MV-4-11 (cell line): ENCODE data around the gene CALU.

Experiments used
- DNase-seq: peaks from one replicate; lab custom pipeline; 2025; lab: John Stamatoyannopoulos, UW

CALU gene

GRCh38 chr7:128747327-128748079 lies 8.3 kb downstream of the CALU start:
- no peak for DNase-seq

GRCh38 chr7:128752251-128752650 lies 13.1 kb downstream of the CALU start:
- DNase-seq, result no peak

GRCh38 chr7:128755075-128755818 lies 16.1 kb downstream of the CALU start:
- no peak for DNase-seq

- DNase-seq, result no peak
Measured at GRCh38 chr7:128755819-128756476, 16.8 kb downstream of the CALU start.

- no peak for DNase-seq
Measured at GRCh38 chr7:128757203-128757602, 18.0 kb downstream of the CALU start.

GRCh38 chr7:128758553-128758952 lies 19.4 kb downstream of the CALU start:
- no peak for DNase-seq

- DNase-seq, result no peak
Measured at GRCh38 chr7:128759242-128759641, 20.1 kb downstream of the CALU start.

GRCh38 chr7:128763541-128763940 lies 24.4 kb downstream of the CALU start:
- no peak for DNase-seq

GRCh38 chr7:128767475-128768110 lies 28.4 kb downstream of the CALU start:
- DNase-seq, result no peak

- no peak for DNase-seq
Measured at GRCh38 chr7:128770233-128770632, 31.1 kb downstream of the CALU start.

- DNase-seq, result no peak
Measured at GRCh38 chr7:128773604-128774003, 34.4 kb downstream of the CALU start.

- no peak for DNase-seq
Measured at GRCh38 chr7:128774029-128774689, 35.0 kb downstream of the CALU start.

- no peak for DNase-seq
Measured at GRCh38 chr7:128774921-128775320, 35.8 kb downstream of the CALU start.

- no peak for DNase-seq
Measured at GRCh38 chr7:128775744-128776474, 36.8 kb downstream of the CALU start, which contains the start of gene OPN1SW. Gene OPN1SW, minus strand, starts transcription at chr7:128775794. Its CDS starts 13 bp downstream, at chr7:128775781.

GRCh38 chr7:128777156-128778123 lies 38.3 kb downstream of the CALU start:
- peak; percentile 19 for DNase-seq

GRCh38 chr7:128778946-128779345 lies 39.8 kb downstream of the CALU start:
- DNase-seq, result no peak

- DNase-seq, result no peak
Measured at GRCh38 chr7:128781126-128781525, 42.0 kb downstream of the CALU start.

- no peak for DNase-seq
Measured at GRCh38 chr7:128781851-128782250, 42.7 kb downstream of the CALU start.

GRCh38 chr7:128783143-128783861 lies 44.1 kb downstream of the CALU start:
- DNase-seq, result no peak
